DMS153 (cell line): ENCODE results near the gene SETSIP.
"Not testable (repeated sequence)": the region's sequence is repeated elsewhere in the genome, so short reads cannot be mapped to it uniquely, and the experiment has no call there.

ENCODE experiments used
- DNase-seq: peaks from one replicate; lab custom pipeline; 2025; lab: John Stamatoyannopoulos, UW

SETSIP gene

GRCh38 chr1:92075311-92075710 is at the start of gene SETSIP:
Gene SETSIP (minus strand): TSS chr1:92075411. CDS start chr1:92075411, 0 bp downstream.
- DNase-seq, result no peak

- no peak for DNase-seq
These were observed 48.7 kb upstream of the SETSIP start for GRCh38 chr1:92123868-92124267.

- DNase-seq, result no peak
These were observed 43.6 kb upstream of the SETSIP start for GRCh38 chr1:92118826-92119225.

GRCh38 chr1:92117526-92117925 is 42.3 kb upstream of the SETSIP start:
- no peak for DNase-seq

GRCh38 chr1:92108631-92109030 is 33.4 kb upstream of the SETSIP start:
- no peak for DNase-seq

- DNase-seq, result no peak
These were observed 30.4 kb upstream of the SETSIP start for GRCh38 chr1:92105546-92106081.

GRCh38 chr1:92096317-92096716 is 21.1 kb upstream of the SETSIP start:
- DNase-seq, result no peak

GRCh38 chr1:92095874-92096273 is 20.7 kb upstream of the SETSIP start:
- no peak for DNase-seq

GRCh38 chr1:92094595-92094994 is 19.4 kb upstream of the SETSIP start:
- DNase-seq, result peak; percentile 43

- no peak for DNase-seq
These were observed 18.9 kb upstream of the SETSIP start for GRCh38 chr1:92094090-92094489.

- no peak for DNase-seq
These were observed 16.4 kb upstream of the SETSIP start for GRCh38 chr1:92091625-92092024.

- DNase-seq, result peak; percentile 3
These were observed 12.3 kb upstream of the SETSIP start for GRCh38 chr1:92087542-92087941.

- no peak for DNase-seq
These were observed 10.5 kb upstream of the SETSIP start for GRCh38 chr1:92085727-92086126.

- DNase-seq, result no peak
These were observed 9.4 kb upstream of the SETSIP start for GRCh38 chr1:92084651-92085050.

- no peak for DNase-seq
These were observed 5.8 kb upstream of the SETSIP start for GRCh38 chr1:92081031-92081430.

- DNase-seq, result peak; percentile 81
These were observed 5.1 kb upstream of the SETSIP start, which contains the start of gene BTBD8 for GRCh38 chr1:92080128-92080985. Gene BTBD8 (plus strand): TSS chr1:92080345. CDS start chr1:92080572, 227 bp downstream.

- DNase-seq, result no peak
These were observed 4.2 kb upstream of the SETSIP start for GRCh38 chr1:92079441-92079840.

GRCh38 chr1:92078077-92078476 is 2.9 kb upstream of the SETSIP start:
- DNase-seq, result not testable (repeated sequence)

GRCh38 chr1:92076363-92076762 is 1.2 kb upstream of the SETSIP start:
- DNase-seq, result no peak

GRCh38 chr1:92074446-92074845 is 765 bp downstream of the SETSIP start:
- DNase-seq, result not testable (repeated sequence)

GRCh38 chr1:92070892-92071291 is 4.3 kb downstream of the SETSIP start:
- DNase-seq, result no peak

GRCh38 chr1:92066321-92066720 is 8.9 kb downstream of the SETSIP start:
- DNase-seq, result no peak

GRCh38 chr1:92065042-92065441 is 10.2 kb downstream of the SETSIP start:
- DNase-seq, result no peak

- no peak for DNase-seq
These were observed 23.3 kb downstream of the SETSIP start for GRCh38 chr1:92051948-92052347.
